ENCODE results near the gene AKAP7.
"Not testable (repeated sequence)": the region's sequence is repeated elsewhere in the genome, so short reads cannot be mapped to it uniquely, and the experiment has no call there.

The AKAP7 gene

GRCh38 chr6:131300826-131301225 lies 165.6 kb downstream of the AKAP7 start:
- not testable (repeated sequence) for DNase-seq

GRCh38 chr6:131303338-131303930 lies 168.2 kb downstream of the AKAP7 start:
- DNase-seq, result no peak

DNA sequence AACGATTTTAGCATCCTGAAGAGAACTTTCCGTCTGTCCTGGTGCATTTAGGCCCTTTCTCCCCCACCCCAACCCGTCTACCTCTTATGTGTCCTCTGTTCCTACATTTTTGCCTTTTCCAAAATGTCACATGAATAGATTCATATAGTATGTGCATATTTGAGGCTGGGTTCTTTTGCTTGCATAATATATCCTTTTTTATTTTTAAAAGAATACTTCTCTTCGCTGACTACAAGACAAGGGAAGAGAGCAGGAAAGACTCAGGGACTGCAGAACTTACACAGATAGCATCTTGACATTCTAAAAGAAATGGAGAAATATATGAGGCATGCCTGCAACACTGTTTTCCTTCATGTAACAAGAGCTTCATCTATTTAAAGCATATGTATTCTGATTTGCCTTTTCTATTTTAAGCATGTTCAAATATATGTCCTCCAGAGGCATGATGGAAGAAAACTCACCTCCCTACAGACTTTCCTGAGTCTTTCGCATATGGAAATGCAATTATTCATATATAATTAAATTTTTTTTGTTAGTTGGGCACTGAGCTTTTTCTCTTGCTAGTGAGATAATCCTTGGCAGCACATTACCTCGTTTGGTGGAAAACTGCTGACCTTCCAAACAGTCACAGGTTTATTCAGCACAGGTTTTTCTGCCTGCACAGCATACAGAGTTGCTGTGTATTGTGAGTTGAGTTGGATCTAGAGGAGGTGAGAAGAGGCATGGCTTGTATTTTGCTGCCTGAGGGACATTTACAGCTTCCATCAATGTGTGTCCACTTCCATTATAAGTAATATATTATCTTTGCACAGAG lies 170.0 kb downstream of the AKAP7 start:
- no peak for DNase-seq

- DNase-seq, result no peak
Measured at GRCh38 chr6:131309437-131309836, 174.2 kb downstream of the AKAP7 start.

DNA sequence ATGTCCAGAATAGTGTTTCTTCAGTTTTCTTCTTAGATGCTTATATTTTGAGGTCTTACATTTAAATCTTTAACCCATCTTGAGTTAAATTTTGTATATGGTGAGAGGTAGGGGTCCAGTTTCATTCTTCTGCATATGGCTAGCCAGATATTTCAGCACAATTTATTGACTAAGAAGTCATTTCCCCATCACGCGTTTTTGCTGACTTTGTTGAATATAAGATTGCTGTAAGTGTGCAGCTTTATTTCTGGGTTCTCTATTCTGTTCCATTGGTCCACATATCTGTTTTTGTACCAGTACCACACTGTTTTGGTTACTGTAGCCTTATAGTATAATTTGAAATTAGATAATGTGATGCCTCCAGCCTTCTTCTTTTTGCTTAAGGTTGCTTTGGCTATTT lies 179.6 kb downstream of the AKAP7 start:
- no peak for DNase-seq

- no peak for DNase-seq
Measured at GRCh38 chr6:131316654-131317053, 181.4 kb downstream of the AKAP7 start.

DNA sequence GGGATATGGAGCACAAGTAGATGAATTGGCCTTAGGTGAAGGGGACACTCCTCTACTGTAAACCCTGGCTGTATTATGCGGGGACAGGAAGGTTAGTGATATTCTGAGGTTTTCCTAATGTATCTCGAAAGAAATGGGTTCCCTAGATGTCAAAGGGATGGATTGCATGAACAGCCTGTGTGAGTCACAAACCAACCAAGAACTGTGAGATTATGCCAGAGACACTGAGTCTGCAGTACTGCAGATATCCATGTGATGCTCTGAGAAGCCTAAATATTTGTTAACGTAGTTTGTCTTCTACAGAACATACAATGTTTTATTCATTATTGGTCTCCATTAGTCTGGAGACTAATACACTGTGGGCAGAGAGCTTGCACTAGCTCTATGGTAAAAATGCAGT lies 182.2 kb downstream of the AKAP7 start:
- no peak for DNase-seq

DNA sequence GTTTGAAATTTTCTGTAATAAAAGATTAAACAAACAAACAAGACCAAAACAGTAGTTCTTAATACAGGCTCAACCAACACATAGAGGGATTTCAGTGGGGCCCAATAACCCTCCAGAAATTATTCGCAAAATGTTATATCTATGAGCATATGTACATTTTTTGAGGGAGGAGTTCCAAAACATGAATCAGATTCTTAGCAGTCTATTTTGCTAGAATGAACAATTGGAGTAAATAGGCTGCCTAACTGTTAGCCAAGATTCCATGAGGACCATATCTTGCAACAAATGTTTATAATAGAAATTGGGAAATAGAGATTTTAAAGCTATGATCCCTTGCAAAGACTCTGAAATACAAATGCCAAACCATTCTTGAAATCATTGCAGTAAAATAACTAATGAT lies 186.3 kb downstream of the AKAP7 start:
- no peak for DNase-seq

- no peak for DNase-seq
Measured at GRCh38 chr6:131322125-131322524, 186.9 kb downstream of the AKAP7 start.

DNA sequence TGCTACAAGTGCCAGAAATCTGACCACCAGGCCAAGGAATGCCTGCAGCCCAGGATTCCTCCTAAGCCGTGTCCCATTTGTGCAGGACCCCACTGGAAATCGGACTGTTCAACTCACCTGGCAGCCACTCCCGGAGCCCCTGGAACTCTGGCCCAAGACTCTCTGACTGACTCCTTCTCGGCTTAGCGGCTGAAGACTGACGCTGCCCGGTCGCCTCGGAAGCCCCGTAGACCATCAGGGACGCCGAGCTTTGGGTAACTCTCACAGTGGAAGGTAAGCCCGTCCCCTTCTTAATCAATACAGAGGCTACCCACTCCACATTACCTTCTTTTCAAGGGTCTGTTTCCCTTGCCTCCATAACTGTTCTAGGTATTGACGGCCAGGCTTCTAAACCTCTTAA lies 190.4 kb downstream of the AKAP7 start:
- DNase-seq, result not testable (repeated sequence)

- not testable (repeated sequence) for DNase-seq
Measured at GRCh38 chr6:131328727-131329126, 193.5 kb downstream of the AKAP7 start.

GRCh38 chr6:131331151-131331550 lies 195.9 kb downstream of the AKAP7 start:
- no peak for DNase-seq

DNA sequence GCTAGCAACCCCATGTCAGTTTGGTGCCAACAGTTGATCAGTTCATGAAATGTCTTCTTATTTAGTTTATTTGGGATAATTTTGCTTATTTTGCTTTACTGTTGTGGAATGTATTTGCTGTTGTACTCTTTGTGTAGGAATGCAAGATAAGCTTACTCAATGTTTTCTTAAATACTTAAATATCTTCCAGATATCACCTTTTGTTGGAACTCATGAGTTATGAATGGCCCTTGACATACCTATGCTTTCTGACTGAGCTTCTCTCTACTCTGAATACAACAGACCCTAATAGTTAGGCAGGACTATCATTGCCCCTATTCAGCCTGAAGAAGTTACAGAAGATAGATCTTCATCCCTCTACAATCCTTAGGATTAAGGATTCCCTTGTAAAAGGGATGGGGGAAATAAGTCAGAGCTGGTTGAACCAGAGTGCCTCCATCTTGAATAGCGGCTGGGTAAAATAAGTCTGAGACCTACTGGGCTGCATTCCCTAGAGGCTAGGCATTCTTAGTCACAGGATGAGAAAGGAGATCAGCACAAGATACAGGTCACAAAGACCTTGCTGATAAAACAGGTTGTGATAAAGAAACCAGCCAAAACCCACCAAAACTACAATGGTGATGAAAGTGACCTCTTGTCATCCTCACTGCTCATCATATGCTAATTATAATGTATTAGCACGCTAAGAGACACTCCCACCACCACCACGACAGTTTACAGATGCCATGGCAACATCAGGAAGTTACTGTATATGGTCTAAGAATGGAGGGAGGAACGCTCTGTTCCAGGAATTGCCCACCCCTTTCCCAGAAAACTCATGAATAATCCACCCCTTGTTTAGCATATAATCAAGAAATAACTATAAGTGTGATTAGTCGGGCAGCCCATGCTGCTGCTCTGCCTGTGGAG lies 196.9 kb downstream of the AKAP7 start:
- no peak for DNase-seq

All from cerebellar nuclear complex (tissue), 1 donor.